GM19239 (cell line): ENCODE data around the gene KMT2E.

ENCODE experiments used
- DNase-seq: peaks from one replicate; pipeline ENCODE4 v3.0.0; 2011; ENCODE audit warnings: low spot score; ENCODE audit not compliant: insufficient read length
- FAIRE-seq: peaks from 2 replicates; lab custom pipeline; 2011; peaks lifted over from hg19 to GRCh38; lab: Jason Lieb, UNC

The KMT2E gene

GRCh38 chr7:105105579-105105978, 91.6 kb downstream of the KMT2E start:
- FAIRE-seq (no peak), DNase-seq (no peak)

DNA sequence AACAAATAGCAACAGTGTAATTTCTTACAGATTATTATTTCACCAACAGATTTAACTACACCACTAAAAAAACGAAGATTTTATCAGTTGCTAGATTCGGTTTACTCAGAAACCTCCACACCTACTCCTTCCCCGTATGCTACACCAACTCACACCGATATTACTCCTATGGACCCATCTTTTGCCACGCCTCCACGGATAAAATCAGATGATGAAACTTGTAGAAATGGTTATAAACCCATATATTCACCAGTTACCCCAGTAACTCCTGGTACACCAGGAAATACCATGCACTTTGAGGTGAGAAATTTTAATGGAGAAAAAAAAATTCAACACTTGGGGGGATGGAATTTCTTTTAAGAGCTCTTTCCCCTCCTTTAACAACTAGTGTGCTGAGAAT, 92.5 kb downstream of the KMT2E start:
- no peak for FAIRE-seq
- no peak for DNase-seq

- no peak for FAIRE-seq
- no peak for DNase-seq
These were observed 93.5 kb downstream of the KMT2E start for GRCh38 chr7:105107458-105107857.

- FAIRE-seq (no peak), DNase-seq (no peak)
These were observed 98.7 kb downstream of the KMT2E start for GRCh38 chr7:105112440-105113418.

- no peak for DNase-seq
- no peak for FAIRE-seq
These were observed 104.9 kb downstream of the KMT2E start for GRCh38 chr7:105118612-105119600.

DNA sequence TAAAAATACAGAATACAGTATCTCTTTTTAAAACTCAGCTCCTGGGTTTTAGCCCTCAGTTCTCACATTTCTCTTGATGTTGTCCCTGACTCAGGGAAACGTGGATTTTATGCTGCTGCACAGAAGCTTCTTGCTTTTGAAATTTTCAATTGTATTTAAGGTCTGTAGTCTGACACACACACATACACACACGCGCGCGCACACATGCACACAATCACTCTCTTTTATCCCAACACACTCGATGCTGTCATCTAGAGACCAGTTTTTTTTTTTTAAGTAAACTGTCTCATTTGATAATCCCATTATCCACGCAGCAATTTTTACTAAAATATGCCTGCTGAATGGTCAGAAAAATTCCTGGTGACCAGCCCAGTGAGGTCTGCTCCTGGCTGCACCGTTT, 108.6 kb downstream of the KMT2E start:
- FAIRE-seq (no peak), DNase-seq (no peak)

- DNase-seq, result no peak
- FAIRE-seq, result no peak
These were observed 111.7 kb downstream of the KMT2E start for GRCh38 chr7:105125745-105126144.

GRCh38 chr7:105126436-105126975, 112.5 kb downstream of the KMT2E start:
- DNase-seq, result no peak
- FAIRE-seq, result no peak

- FAIRE-seq (no peak), DNase-seq (no peak)
These were observed 113.2 kb downstream of the KMT2E start for GRCh38 chr7:105127179-105127578.

- DNase-seq (no peak), FAIRE-seq (no peak)
These were observed 116.0 kb downstream of the KMT2E start for GRCh38 chr7:105130048-105130447.

DNA sequence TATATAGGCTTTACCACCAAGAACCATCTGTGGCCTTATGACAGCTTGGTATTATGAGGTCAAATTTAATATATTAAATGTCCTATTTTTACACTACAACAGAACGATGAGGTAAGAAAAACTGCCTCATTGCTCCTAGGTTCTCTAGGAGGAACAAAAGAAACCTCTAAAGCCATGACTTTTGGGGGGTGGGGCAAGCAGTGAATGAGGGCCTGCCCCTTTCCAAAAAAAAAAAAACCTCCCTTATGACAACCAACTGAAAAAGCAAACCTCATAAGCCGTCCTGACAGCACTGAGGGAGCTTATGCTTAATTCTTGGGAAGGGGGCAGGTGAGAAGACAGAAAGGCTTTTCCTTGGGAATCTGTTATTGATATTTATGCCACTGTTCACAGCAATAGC, 116.6 kb downstream of the KMT2E start:
- no peak for FAIRE-seq
- no peak for DNase-seq

- DNase-seq (no peak), FAIRE-seq (no peak)
These were observed 117.1 kb downstream of the KMT2E start for GRCh38 chr7:105131033-105131656.

- FAIRE-seq, result no peak
- no peak for DNase-seq
These were observed 117.9 kb downstream of the KMT2E start for GRCh38 chr7:105131890-105132289.

GRCh38 chr7:105132335-105132734, 118.3 kb downstream of the KMT2E start:
- FAIRE-seq (no peak), DNase-seq (no peak)

DNA sequence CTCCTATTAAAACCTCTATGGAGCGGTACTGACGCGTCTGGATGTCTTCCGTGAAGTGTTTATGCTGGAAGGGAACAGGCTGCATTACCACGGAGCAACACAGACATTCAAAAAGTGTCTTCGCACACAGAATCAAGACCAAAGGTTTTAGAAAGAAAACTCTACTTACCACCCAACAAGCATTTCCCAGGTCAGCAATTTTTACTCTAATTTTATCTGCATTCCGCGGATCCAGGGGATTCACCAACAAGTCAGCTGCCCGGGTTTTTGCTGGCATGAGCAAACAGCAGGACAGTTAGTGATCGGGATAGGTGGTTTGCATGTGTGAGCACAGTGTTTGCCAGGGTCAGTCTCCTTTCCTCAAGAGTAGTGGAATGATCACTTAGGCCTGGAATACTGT, 118.8 kb downstream of the KMT2E start:
- FAIRE-seq (no peak), DNase-seq (no peak)

DNA sequence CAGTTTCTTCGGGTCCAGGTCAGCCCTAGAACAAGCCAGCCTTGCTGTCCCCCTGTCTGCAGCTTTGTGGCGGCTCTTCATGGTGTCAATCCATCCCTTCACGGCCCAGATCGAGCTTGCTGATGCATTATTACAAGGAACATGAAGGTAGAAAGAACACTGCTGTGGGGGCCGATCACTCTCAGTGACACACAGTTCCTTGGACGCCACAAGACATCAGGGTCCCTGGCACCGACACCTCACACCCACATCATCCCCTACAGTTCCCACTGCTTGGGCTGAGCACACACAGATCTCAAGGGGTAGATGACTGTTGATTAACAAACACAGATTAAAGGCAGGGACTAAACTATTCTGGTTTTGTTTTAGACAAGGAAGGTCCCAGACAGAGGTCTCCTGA, 119.4 kb downstream of the KMT2E start:
- DNase-seq (no peak), FAIRE-seq (no peak)

DNA sequence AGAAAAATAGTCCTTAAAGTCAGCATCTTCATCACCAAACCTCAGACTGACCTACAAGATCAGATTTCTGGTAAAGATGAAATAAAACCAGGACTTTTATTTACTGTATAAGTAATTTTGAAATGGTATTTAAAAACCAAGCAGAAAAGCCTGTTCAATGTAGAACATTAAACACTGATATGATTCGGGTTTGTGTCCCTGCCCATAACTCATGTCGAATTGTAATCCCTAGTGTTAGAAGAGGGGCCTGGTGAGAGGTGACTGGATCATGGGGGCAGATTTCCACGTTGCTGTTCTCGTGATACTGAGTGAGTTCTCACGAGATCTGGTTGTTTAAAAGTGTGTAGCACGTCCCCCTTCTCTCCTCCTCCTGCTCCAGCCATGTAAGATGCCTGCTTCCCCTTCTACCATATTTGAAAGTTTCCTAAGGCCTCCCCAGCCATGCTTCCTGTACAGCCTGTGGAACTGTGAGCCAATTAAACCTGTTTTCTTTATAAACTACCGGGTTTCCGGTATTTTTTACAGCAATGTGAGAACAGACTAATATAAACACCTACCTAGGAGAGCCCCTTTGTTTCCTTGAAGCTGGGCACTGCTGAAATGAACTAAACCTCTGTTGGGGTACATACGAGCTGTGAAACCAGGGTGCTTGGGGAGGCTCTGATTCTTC, 120.1 kb downstream of the KMT2E start:
- DNase-seq (no peak), FAIRE-seq (no peak)

GRCh38 chr7:105136221-105136620, 122.2 kb downstream of the KMT2E start:
- no peak for DNase-seq
- FAIRE-seq, result no peak

GRCh38 chr7:105137898-105138297, 123.9 kb downstream of the KMT2E start:
- no peak for DNase-seq

DNA sequence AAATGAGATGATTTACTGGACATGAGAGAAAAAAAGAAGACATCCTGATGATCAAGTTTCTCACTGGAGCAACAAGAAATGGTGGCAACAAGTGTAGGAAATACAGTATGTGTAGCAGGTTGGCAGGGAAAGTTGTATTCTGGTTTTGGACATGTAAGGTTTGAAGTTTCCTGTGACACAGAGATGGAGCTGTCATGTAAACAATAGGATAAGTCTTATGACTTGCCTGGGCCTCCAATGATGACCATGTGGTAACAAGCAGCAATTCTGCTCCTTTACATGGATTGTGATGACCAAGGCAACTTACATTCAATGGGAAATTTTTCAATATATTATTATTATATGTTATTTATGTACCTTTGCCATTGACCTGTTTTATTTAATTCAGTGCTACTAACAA, 125.4 kb downstream of the KMT2E start:
- no peak for FAIRE-seq
- no peak for DNase-seq

More at GRCh38 chr7:105137898-105138297, 123.9 kb downstream of the KMT2E start:
- no peak for FAIRE-seq
